Sigmoid colon (tissue), 7 donors: ENCODE data around the gene FILIP1L. TPM values are rescaled to one million over a fixed set of nuclear protein-coding genes. Genes with fewer than 3 reads are reported as not detected.

Source experiments
- DNase-seq: peaks from one replicate; pipeline ENCODE4 v3.0.0-alpha.2; 2019
- H3K27ac ChIP-seq, 4 donors: fragments of 200-600 bp; sonication (generic); one replicate each; pipeline ENCODE4 v1.5.1; 2016 to 2019; ENCODE audit warnings: mild to moderate bottlenecking in 1 of 4
- H3K27me3 ChIP-seq, 3 donors: fragments of 200-600 bp; sonication (generic); one replicate each; pipeline ENCODE4 v1.5.1; 2019; ENCODE audit warnings: mild to moderate bottlenecking in 1 of 3
- H3K36me3 ChIP-seq, 4 donors: fragments of 200-600 bp; sonication (generic); one replicate each; pipeline ENCODE4 v1.5.1; 2016 to 2019
- H3K4me1 ChIP-seq, 4 donors: fragments of 200-600 bp; sonication (generic); one replicate each; pipeline ENCODE4 v1.5.1; 2017 to 2019
- H3K4me3 ChIP-seq, 4 donors: fragments of 200-600 bp; sonication (generic); one replicate each; pipeline ENCODE4 v1.5.1; 2017 to 2019; ENCODE audit warnings: mild to moderate bottlenecking in 2 of 4, moderate library complexity in 1 of 4
- H3K9me3 ChIP-seq, 4 donors: fragments of 200-600 bp in 3 of 4; sonication (generic) in 3 of 4; one replicate each; pipeline versions ENCODE4 v1.5.1 to v1.6.1; 2013 to 2019
- EP300 ChIP-seq, 4 donors: sonication (generic); formaldehyde crosslinking; IDR thresholded peaks; one replicate each; pipeline ENCODE4 v1.6.1; 2017; ENCODE audit warnings: antibody characterized with exemption in 4 of 4
- POLR2A ChIP-seq, 2 donors: fragments of 450-650 bp; IDR thresholded peaks; one replicate each; pipeline ENCODE4 v1.6.1; 2016; ENCODE audit warnings: antibody characterized with exemption in 2 of 2, mild to moderate bottlenecking in 2 of 2, moderate library complexity in 2 of 2
- POLR2AphosphoS5 ChIP-seq, 4 donors: sonication (generic); formaldehyde crosslinking; IDR thresholded peaks; one replicate each; pipeline ENCODE4 v1.6.1; 2017; ENCODE audit warnings: antibody characterized with exemption in 4 of 4
- WGBS, 2 donors: extraction: QIAGEN DNeasy Blood & Tissue Kit; methylation state at CpG; one replicate each; pipeline ENCODE4 v1.1.7; 2013; 5-methylcytosine and 5-hydroxymethylcytosine counted together
- intact Hi-C: fragments of 100-400 bp; cut with DNase I; formaldehyde crosslinking; loops from one replicate; pipeline ENCODE4 v1.15.1; 2023
- polyA plus RNA-seq, 3 donors: library from polyadenylated mRNA; stranded (reverse); fragments of 200-250 nt; gene quantifications; one replicate each; pipeline ENCODE4 v1.2.3, GENCODE V29; 2013
- total RNA-seq, 4 donors: library from RNA; depleted of rRNA; stranded (reverse); fragments of >200 nt; gene quantifications; one replicate each; pipeline ENCODE4 v1.1.0, GENCODE V29; 2016
- TF ChIP-seq, protein P1 (sequence below), 4 experiments: fragments of 450-650 bp in 3 of 4; fragments of 200-600 bp in 1 of 4; IDR thresholded peaks; one replicate each; pipeline ENCODE4 v1.5.1; 2016 to 2019; ENCODE audit warnings: antibody characterized with exemption in 4 of 4, mild to moderate bottlenecking in 3 of 4, moderate library complexity in 2 of 4
- donor health status: healthy with polysubstance abuse.
- donor health status: Bipolar disorder and iron deficiency.
- donor health status: healthy.

Gene FILIP1L
- total and polyA plus RNA-seq, 7 donors: 6.0 to 93.3 (median 42.5) TPM

- H3K27me3 ChIP-seq: no peaks in the 10 kb centered on the region
- intact Hi-C loops: no loop called here
- DNase-seq: no peak
- no peak overlapping the region for H3K4me3 ChIP-seq
- H3K27ac ChIP-seq: no peak overlapping the region
- no peaks in the 10 kb centered on the region for H3K36me3 ChIP-seq
- H3K4me1 ChIP-seq: peaks cover 0 to under 1% (median 0%) of the 10 kb centered on the region in 4 donors
- WGBS, 2 donors: 88 to 90% methylated on average over 1 of the region's 1 CpG
- TF ChIP-seq EP300 (IDR thresholded peaks at IDR 0.05): no peak
- no peak for TF ChIP-seq POLR2AphosphoS5 (IDR thresholded peaks at IDR 0.05)
- TF ChIP-seq, protein P1, sequence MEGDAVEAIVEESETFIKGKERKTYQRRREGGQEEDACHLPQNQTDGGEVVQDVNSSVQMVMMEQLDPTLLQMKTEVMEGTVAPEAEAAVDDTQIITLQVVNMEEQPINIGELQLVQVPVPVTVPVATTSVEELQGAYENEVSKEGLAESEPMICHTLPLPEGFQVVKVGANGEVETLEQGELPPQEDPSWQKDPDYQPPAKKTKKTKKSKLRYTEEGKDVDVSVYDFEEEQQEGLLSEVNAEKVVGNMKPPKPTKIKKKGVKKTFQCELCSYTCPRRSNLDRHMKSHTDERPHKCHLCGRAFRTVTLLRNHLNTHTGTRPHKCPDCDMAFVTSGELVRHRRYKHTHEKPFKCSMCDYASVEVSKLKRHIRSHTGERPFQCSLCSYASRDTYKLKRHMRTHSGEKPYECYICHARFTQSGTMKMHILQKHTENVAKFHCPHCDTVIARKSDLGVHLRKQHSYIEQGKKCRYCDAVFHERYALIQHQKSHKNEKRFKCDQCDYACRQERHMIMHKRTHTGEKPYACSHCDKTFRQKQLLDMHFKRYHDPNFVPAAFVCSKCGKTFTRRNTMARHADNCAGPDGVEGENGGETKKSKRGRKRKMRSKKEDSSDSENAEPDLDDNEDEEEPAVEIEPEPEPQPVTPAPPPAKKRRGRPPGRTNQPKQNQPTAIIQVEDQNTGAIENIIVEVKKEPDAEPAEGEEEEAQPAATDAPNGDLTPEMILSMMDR (IDR thresholded peaks at IDR 0.05): no peak
- TF ChIP-seq POLR2A (IDR thresholded peaks at IDR 0.05): no peak
- no peaks in the 10 kb centered on the region for H3K9me3 ChIP-seq
Measured at GRCh38 chr3:100144255-100144866, 30.1 kb upstream of the FILIP1L start.

GRCh38 chr3:100141586-100141985 lies 27.3 kb upstream of the FILIP1L start:
- no peak for DNase-seq
- 79 to 87% methylated on average over 1 of the region's 1 CpG for WGBS, 2 donors
- Histone ChIP-seq H3K27ac (no peak overlapping the region), H3K9me3 (no peaks in the 10 kb centered on the region), H3K4me3 (no peak overlapping the region), H3K4me1 (no peaks in the 10 kb centered on the region), H3K36me3 (no peaks in the 10 kb centered on the region), H3K27me3 (no peaks in the 10 kb centered on the region)
- TF ChIP-seq, protein P1 (IDR thresholded peaks at IDR 0.05): no peak
- no peak for TF ChIP-seq POLR2AphosphoS5 (IDR thresholded peaks at IDR 0.05)
- no peak for TF ChIP-seq EP300 (IDR thresholded peaks at IDR 0.05)
- no peak for TF ChIP-seq POLR2A (IDR thresholded peaks at IDR 0.05)
- intact Hi-C loops: no loop called here

DNA sequence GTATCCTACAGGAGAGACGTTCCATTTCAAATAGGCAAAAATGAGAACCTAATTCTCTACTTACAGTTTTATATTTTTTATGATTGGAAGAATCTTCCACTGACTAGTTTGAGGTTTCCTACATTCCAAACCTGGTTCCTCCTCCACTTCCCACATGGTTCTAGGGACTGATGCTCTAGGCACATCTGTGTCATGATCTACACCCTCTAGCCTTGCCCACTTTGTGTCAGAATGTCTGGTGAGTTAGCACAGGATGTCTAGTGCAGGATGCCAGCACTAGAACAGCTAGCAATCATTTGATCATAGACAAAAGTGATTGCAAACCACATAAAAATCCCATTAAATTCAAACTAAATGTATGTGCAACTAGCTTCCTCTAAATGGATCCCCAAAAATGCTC lies 26.7 kb upstream of the FILIP1L start:
- WGBS, 2 donors: 95 to 99% methylated on average over 1 of the region's 1 CpG
- Histone ChIP-seq H3K9me3 (no peaks in the 10 kb centered on the region), H3K27me3 (no peaks in the 10 kb centered on the region), H3K27ac (no peak overlapping the region), H3K36me3 (no peaks in the 10 kb centered on the region), H3K4me3 (no peak overlapping the region), H3K4me1 (no peaks in the 10 kb centered on the region)
- TF ChIP-seq, protein P1 (IDR thresholded peaks at IDR 0.05): no peak
- TF ChIP-seq EP300 (IDR thresholded peaks at IDR 0.05): no peak
- TF ChIP-seq POLR2A (IDR thresholded peaks at IDR 0.05): no peak
- TF ChIP-seq POLR2AphosphoS5 (IDR thresholded peaks at IDR 0.05): no peak
- intact Hi-C loops: no loop called here
- no peak for DNase-seq

DNA sequence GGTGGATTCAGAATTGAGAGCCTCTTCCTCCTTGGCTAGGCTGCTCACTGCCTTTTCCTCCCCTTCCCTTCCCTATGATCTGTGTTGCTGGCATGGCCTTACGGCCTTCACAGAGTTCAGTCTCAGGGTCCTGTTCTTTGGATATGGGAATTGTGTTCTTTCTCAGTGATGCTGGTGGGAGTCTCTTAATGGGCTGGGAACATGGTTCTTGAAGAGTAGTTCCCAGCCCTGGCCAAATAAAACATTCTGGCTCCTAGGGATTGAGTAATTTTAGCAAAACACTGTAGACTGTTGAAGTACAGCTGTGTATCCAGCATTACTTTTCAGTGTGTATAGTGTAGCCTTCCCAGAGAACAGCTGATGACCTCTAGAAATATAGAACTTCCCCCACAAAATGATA lies 22.6 kb upstream of the FILIP1L start:
- H3K9me3 ChIP-seq: no peaks in the 10 kb centered on the region
- no peaks in the 10 kb centered on the region for H3K4me1 ChIP-seq
- 81 to 87% methylated on average over 1 of the region's 1 CpG for WGBS, 2 donors
- H3K27me3 ChIP-seq: no peaks in the 10 kb centered on the region
- no peak for TF ChIP-seq POLR2AphosphoS5 (IDR thresholded peaks at IDR 0.05)
- TF ChIP-seq, protein P1 (IDR thresholded peaks at IDR 0.05): no peak
- TF ChIP-seq POLR2A (IDR thresholded peaks at IDR 0.05): no peak
- no peak for TF ChIP-seq EP300 (IDR thresholded peaks at IDR 0.05)
- intact Hi-C loops: no loop called here
- H3K4me3 ChIP-seq: no peak overlapping the region
- no peaks in the 10 kb centered on the region for H3K36me3 ChIP-seq
- H3K27ac ChIP-seq: peak overlapping the region in 2 of 4 donors; percentile 19 to 20
- no peak for DNase-seq

DNA sequence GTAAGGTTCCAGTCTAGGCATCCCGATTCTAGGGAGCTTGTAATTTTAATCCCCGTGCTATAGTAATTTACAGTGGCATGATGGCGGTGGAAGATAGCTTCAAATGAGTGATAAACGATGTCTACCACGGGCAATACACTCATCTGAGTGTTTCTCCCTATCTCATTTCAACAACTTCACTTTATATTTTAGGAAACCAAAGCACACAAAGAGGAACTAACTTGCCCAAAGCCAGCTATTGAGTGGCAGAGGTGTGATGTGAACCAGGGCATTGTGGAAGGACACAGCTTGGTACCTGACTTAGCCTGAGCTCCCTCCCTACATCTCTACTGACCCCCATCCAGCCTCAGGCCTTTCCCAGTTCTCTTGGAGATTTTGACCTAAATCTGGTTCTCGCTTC lies 16.9 kb upstream of the FILIP1L start:
- Histone ChIP-seq H3K9me3 (no peaks in the 10 kb centered on the region), H3K27ac (no peak overlapping the region), H3K36me3 (no peaks in the 10 kb centered on the region), H3K4me1 (peaks cover 0 to 10% (median 5%) of the 10 kb centered on the region in 4 donors), H3K4me3 (no peak overlapping the region), H3K27me3 (no peaks in the 10 kb centered on the region)
- DNase-seq: no peak
- intact Hi-C loops: no loop called here
- WGBS, 2 donors: 71 to 94% methylated on average over 6 of the region's 6 CpGs
- TF ChIP-seq, protein P1 (IDR thresholded peaks at IDR 0.05): no peak
- TF ChIP-seq POLR2A (IDR thresholded peaks at IDR 0.05): no peak
- no peak for TF ChIP-seq EP300 (IDR thresholded peaks at IDR 0.05)
- no peak for TF ChIP-seq POLR2AphosphoS5 (IDR thresholded peaks at IDR 0.05)
